IPS-18a (cell line): ENCODE data around the gene TSR3.

Experiments
- H3K27ac ChIP-seq: one replicate; pipeline ENCODE4 v1.5.1; 2013; ENCODE audit warnings: low read length
- H3K27me3 ChIP-seq: one replicate; pipeline ENCODE4 v1.6.1; 2013; ENCODE audit warnings: mild to moderate bottlenecking, low read length; ENCODE audit not compliant: control insufficient read depth, insufficient read depth
- H3K36me3 ChIP-seq: one replicate; pipeline ENCODE4 v1.6.1; 2013; ENCODE audit warnings: low read depth, low read length; ENCODE audit not compliant: control insufficient read depth
- H3K4me1 ChIP-seq: one replicate; pipeline ENCODE4 v1.6.1; 2013; ENCODE audit warnings: low read depth, low read length; ENCODE audit not compliant: control insufficient read depth
- H3K4me3 ChIP-seq: one replicate; pipeline ENCODE4 v1.5.1; 2013; ENCODE audit warnings: low read length
- H3K9ac ChIP-seq: one replicate; pipeline ENCODE4 v1.6.1; 2013; ENCODE audit warnings: mild to moderate bottlenecking, low read length, moderate library complexity
- H3K9me3 ChIP-seq: one replicate; pipeline ENCODE4 v1.6.1; 2013; ENCODE audit warnings: low read depth, low read length; ENCODE audit not compliant: control insufficient read depth

The TSR3 gene

GRCh38 chr16:1348441-1348840 lies 3.2 kb downstream of the TSR3 start:
- Histone ChIP-seq H3K4me1 (peaks cover 3% of the 10 kb centered on the region), H3K9me3 (no peaks in the 10 kb centered on the region), H3K36me3 (peaks cover 13% of the 10 kb centered on the region), H3K27ac (no peak overlapping the region), H3K27me3 (peaks cover 13% of the 10 kb centered on the region), H3K4me3 (no peak overlapping the region), H3K9ac (no peak overlapping the region)

- Histone ChIP-seq H3K9me3 (no peaks in the 10 kb centered on the region), H3K9ac (no peak overlapping the region), H3K4me3 (no peak overlapping the region), H3K27ac (no peak overlapping the region), H3K36me3 (peaks cover 13% of the 10 kb centered on the region), H3K4me1 (peaks cover 3% of the 10 kb centered on the region), H3K27me3 (peaks cover 14% of the 10 kb centered on the region)
Observed at GRCh38 chr16:1347962-1348361, 3.7 kb downstream of the TSR3 start.

- Histone ChIP-seq H3K4me1 (no peaks in the 10 kb centered on the region), H3K9me3 (no peaks in the 10 kb centered on the region), H3K9ac (no peak overlapping the region), H3K4me3 (no peak overlapping the region), H3K27ac (no peak overlapping the region), H3K36me3 (peaks cover 13% of the 10 kb centered on the region), H3K27me3 (peaks cover 15% of the 10 kb centered on the region)
Observed at GRCh38 chr16:1347286-1347855, 4.3 kb downstream of the TSR3 start.

GRCh38 chr16:1346422-1347285 lies 5.0 kb downstream of the TSR3 start:
- Histone ChIP-seq H3K36me3 (peaks cover 13% of the 10 kb centered on the region), H3K9me3 (no peaks in the 10 kb centered on the region), H3K4me1 (no peaks in the 10 kb centered on the region), H3K9ac (no peak overlapping the region), H3K27me3 (peaks cover 20% of the 10 kb centered on the region), H3K27ac (no peak overlapping the region), H3K4me3 (no peak overlapping the region)

- H3K36me3 ChIP-seq, result peaks cover 13% of the 10 kb centered on the region
- H3K4me1 ChIP-seq, result no peaks in the 10 kb centered on the region
- H3K4me3 ChIP-seq, result no peak overlapping the region
- H3K9ac ChIP-seq, result no peak overlapping the region
- H3K27me3 ChIP-seq, result peaks cover 20% of the 10 kb centered on the region
- H3K9me3 ChIP-seq, result no peaks in the 10 kb centered on the region
- no peak overlapping the region for H3K27ac ChIP-seq
Observed at GRCh38 chr16:1345651-1346421, 5.8 kb downstream of the TSR3 start.

GRCh38 chr16:1345087-1345486 lies 6.6 kb downstream of the TSR3 start:
- Histone ChIP-seq H3K27me3 (peaks cover 20% of the 10 kb centered on the region), H3K36me3 (peaks cover 13% of the 10 kb centered on the region), H3K9me3 (no peaks in the 10 kb centered on the region), H3K27ac (no peak overlapping the region), H3K9ac (no peak overlapping the region), H3K4me1 (no peaks in the 10 kb centered on the region), H3K4me3 (no peak overlapping the region)

- Histone ChIP-seq H3K4me3 (no peak overlapping the region), H3K9me3 (no peaks in the 10 kb centered on the region), H3K27me3 (peaks cover 20% of the 10 kb centered on the region), H3K27ac (no peak overlapping the region), H3K4me1 (no peaks in the 10 kb centered on the region), H3K9ac (no peak overlapping the region), H3K36me3 (peaks cover 8% of the 10 kb centered on the region)
Observed at GRCh38 chr16:1344499-1344898, 7.2 kb downstream of the TSR3 start.

- Histone ChIP-seq H3K9me3 (no peaks in the 10 kb centered on the region), H3K4me1 (no peaks in the 10 kb centered on the region), H3K27ac (no peak overlapping the region), H3K36me3 (peaks cover 2% of the 10 kb centered on the region), H3K9ac (no peak overlapping the region), H3K27me3 (peaks cover 20% of the 10 kb centered on the region), H3K4me3 (peak overlapping the region; percentile 56)
Observed at GRCh38 chr16:1343428-1344242, 8.0 kb downstream of the TSR3 start.

GRCh38 chr16:1342526-1343427 lies 8.9 kb downstream of the TSR3 start:
- no peaks in the 10 kb centered on the region for H3K9me3 ChIP-seq
- H3K27me3 ChIP-seq, result peaks cover 20% of the 10 kb centered on the region
- H3K4me3 ChIP-seq, result peak overlapping the region; percentile 56
- H3K9ac ChIP-seq, result no peak overlapping the region
- no peaks in the 10 kb centered on the region for H3K36me3 ChIP-seq
- H3K4me1 ChIP-seq, result no peaks in the 10 kb centered on the region
- no peak overlapping the region for H3K27ac ChIP-seq

GRCh38 chr16:1341495-1342420 lies 9.9 kb downstream of the TSR3 start:
- Histone ChIP-seq H3K36me3 (no peaks in the 10 kb centered on the region), H3K4me3 (no peak overlapping the region), H3K27ac (no peak overlapping the region), H3K9ac (no peak overlapping the region), H3K9me3 (no peaks in the 10 kb centered on the region), H3K27me3 (peaks cover 21% of the 10 kb centered on the region), H3K4me1 (no peaks in the 10 kb centered on the region)
